DOHH2 (cell line): ENCODE data around the gene SH3TC2.

Experiments used
- H3F3A ChIP-seq: fragments of 200-600 bp; sonication (generic), shearing (Covaris generic); 2 replicates; pipeline ENCODE4 v1.6.0; 2016; ENCODE audit warnings: antibody characterized with exemption, mild to moderate bottlenecking; ENCODE audit not compliant: control insufficient read depth, insufficient read depth
- H3K27ac ChIP-seq: fragments of 200-600 bp; sonication (generic); 2 replicates; pipeline ENCODE4 v1.5.1; 2014; ENCODE audit warnings: low read depth, mild to moderate bottlenecking, low read length, moderate library complexity
- H3K27me3 ChIP-seq: fragments of 200-600 bp; sonication (generic); 2 replicates; pipeline ENCODE4 v1.6.1; 2014; ENCODE audit warnings: mild to moderate bottlenecking, low read length, mixed read lengths; ENCODE audit not compliant: control insufficient read depth
- H3K36me3 ChIP-seq: fragments of 200-600 bp; sonication (generic); 2 replicates; pipeline ENCODE4 v1.6.1; 2014; ENCODE audit warnings: mild to moderate bottlenecking, low read length, moderate library complexity, mixed read lengths; ENCODE audit not compliant: control insufficient read depth
- H3K4me1 ChIP-seq: fragments of 200-600 bp; sonication (generic); 2 replicates; pipeline ENCODE4 v1.6.1; 2014; ENCODE audit warnings: mild to moderate bottlenecking, low read length, mixed read lengths; ENCODE audit not compliant: control insufficient read depth
- H3K4me2 ChIP-seq: fragments of 200-600 bp; sonication (generic); 2 replicates; pipeline ENCODE4 v1.6.0; 2014; ENCODE audit warnings: mild to moderate bottlenecking, low read length, moderate library complexity
- H3K4me3 ChIP-seq: fragments of 200-600 bp; sonication (generic); 2 replicates; pipeline ENCODE4 v1.5.1; 2014; ENCODE audit warnings: mild to moderate bottlenecking, low read length, mixed read lengths
- H3K79me2 ChIP-seq: fragments of 200-600 bp; sonication (generic); 2 replicates; pipeline ENCODE4 v1.6.1; 2014; ENCODE audit warnings: mild to moderate bottlenecking, low read length, mixed read lengths; ENCODE audit not compliant: control insufficient read depth
- H3K9me2 ChIP-seq: fragments of 200-600 bp; sonication (generic); replicated peaks from 2 replicates; pipeline ENCODE4 v1.6.1; 2014; ENCODE audit warnings: mild to moderate bottlenecking, low read length, mixed read lengths; ENCODE audit not compliant: control insufficient read depth
- H3K9me3 ChIP-seq: fragments of 200-600 bp; sonication (generic); 2 replicates; pipeline ENCODE4 v1.6.1; 2014; ENCODE audit warnings: antibody characterized with exemption, low read length, mixed read lengths; ENCODE audit not compliant: control insufficient read depth, insufficient read depth
- H4K20me1 ChIP-seq: fragments of 200-600 bp; sonication (generic); 2 replicates; pipeline ENCODE4 v1.6.0; 2014; ENCODE audit warnings: low read depth, mild to moderate bottlenecking, antibody characterized with exemption, low read length, moderate library complexity; ENCODE audit not compliant: control insufficient read depth, insufficient read depth
- EZH2phosphoT487 ChIP-seq: fragments of 200-600 bp; sonication (generic); IDR thresholded peaks from 2 replicates; pipeline ENCODE4 v1.6.1; 2017; ENCODE audit warnings: borderline replicate concordance, mild to moderate bottlenecking, antibody characterized with exemption, low read length, moderate library complexity, mixed read lengths
- TF ChIP-seq, protein P1 (sequence below): fragments of 200-600 bp; sonication (generic); IDR thresholded peaks from one replicate; pipeline ENCODE4 v1.5.1; 2014; ENCODE audit warnings: antibody characterized with exemption, mild to moderate bottlenecking, low read depth, low read length; ENCODE audit not compliant: poor library complexity, severe bottlenecking

Gene SH3TC2

DNA sequence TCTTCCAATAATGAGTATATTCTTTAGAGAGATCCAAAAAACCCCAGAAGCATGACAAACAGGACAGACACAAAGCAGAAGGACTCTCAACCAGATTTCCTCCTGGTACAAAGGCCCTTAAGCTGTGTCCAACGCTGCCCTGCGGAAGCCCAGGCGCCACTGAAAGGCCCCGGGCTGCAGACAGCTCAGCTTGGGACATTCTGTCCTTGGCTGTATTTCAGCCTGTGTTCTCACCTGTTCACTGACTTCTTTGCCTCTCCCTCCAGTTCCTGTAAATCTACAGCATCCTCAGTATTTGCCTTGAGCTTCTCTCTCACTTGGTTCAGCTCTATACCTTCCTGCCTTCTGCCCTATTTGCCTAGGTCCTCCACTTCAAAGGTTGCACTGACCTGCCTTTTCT, 96.5 kb downstream of the SH3TC2 start:
- H3K4me1 ChIP-seq, result 0 out of 2 replicates have a peak, but pooled peaks cover 3% of the 10 kb centered on the region
- no peak for TF ChIP-seq EZH2phosphoT487
- TF ChIP-seq, protein P1, sequence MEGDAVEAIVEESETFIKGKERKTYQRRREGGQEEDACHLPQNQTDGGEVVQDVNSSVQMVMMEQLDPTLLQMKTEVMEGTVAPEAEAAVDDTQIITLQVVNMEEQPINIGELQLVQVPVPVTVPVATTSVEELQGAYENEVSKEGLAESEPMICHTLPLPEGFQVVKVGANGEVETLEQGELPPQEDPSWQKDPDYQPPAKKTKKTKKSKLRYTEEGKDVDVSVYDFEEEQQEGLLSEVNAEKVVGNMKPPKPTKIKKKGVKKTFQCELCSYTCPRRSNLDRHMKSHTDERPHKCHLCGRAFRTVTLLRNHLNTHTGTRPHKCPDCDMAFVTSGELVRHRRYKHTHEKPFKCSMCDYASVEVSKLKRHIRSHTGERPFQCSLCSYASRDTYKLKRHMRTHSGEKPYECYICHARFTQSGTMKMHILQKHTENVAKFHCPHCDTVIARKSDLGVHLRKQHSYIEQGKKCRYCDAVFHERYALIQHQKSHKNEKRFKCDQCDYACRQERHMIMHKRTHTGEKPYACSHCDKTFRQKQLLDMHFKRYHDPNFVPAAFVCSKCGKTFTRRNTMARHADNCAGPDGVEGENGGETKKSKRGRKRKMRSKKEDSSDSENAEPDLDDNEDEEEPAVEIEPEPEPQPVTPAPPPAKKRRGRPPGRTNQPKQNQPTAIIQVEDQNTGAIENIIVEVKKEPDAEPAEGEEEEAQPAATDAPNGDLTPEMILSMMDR, result no peak
- no peak overlapping the region for H3K27ac ChIP-seq

DNA sequence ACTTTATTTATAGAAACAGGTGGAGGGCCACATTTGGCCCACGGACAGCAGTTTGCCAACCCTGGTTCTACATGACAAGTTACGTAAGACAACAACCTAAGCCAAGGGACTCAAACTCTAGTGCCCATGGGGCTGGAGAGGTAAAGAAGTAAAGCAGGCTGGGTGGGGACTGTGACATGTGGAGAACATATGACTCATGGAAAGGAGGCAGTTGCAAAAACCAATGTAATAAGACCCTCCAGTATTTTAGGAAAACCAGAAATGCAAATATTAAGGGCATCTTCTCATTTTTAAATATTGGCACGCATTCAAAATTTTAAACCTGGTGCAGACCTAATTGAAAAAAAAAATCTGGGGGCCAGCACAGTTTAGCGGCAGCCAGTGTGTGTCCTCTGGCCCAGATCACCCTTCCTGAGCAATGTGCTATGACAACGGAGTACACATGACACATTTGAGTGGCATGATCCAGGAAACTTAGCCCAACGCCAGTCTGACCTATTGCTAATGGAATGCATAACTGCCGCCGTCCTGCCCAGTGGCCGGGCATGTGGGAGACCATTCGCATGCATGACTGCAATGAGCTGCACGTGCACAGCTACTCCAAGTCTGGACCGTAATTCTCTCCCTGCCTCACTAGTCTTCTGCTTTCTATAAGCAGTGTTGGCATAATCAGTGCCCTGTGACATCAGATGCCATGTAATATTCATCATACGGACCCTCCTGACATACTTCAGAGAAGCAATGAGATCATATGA, 97.2 kb downstream of the SH3TC2 start:
- H3K9me2 ChIP-seq, result no peaks in the 10 kb centered on the region
- 0 out of 2 replicates have a peak, but pooled peaks cover 3% of the 10 kb centered on the region for H3K4me1 ChIP-seq
- no peak overlapping the region for H3K4me2 ChIP-seq
- H3F3A ChIP-seq, result no peaks in the 10 kb centered on the region
- peaks cover 16% of the 10 kb centered on the region for H3K27me3 ChIP-seq
- H3K79me2 ChIP-seq, result no peaks in the 10 kb centered on the region
- no peaks in the 10 kb centered on the region for H3K9me3 ChIP-seq
- no peaks in the 10 kb centered on the region for H3K36me3 ChIP-seq
- no peaks in the 10 kb centered on the region for H4K20me1 ChIP-seq
- no peak overlapping the region for H3K4me3 ChIP-seq
- no peak overlapping the region for H3K27ac ChIP-seq
- TF ChIP-seq, protein P1, result no peak
- no peak for TF ChIP-seq EZH2phosphoT487

More for the DNA sequence above, 96.5 kb downstream of the SH3TC2 start:
- Histone ChIP-seq H4K20me1 (no peaks in the 10 kb centered on the region), H3K36me3 (no peaks in the 10 kb centered on the region), H3K9me2 (no peaks in the 10 kb centered on the region), H3K79me2 (no peaks in the 10 kb centered on the region), H3F3A (no peaks in the 10 kb centered on the region), H3K4me3 (no peak overlapping the region), H3K27me3 (peaks cover 13% of the 10 kb centered on the region), H3K9me3 (no peaks in the 10 kb centered on the region), H3K4me2 (no peak overlapping the region)

DNA sequence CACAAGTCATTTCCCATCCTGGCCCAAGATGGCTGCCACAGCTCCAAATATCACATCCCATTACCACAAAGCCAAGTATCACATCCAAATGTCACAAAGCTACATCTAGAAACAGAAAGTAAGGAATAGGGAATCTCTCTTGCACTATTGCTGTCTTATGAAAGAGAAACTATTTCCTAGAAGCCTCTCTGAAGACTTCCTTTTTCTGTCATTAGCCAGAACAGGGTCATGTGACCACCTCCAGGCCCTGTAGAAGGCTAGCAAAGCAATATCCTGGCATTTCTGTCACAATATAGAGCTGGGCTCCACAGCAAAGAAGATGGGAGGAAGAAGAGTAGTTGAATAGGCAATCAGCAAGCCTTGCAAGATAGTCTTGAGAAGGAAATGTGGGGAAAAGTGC, 99.2 kb downstream of the SH3TC2 start:
- no peaks in the 10 kb centered on the region for H4K20me1 ChIP-seq
- H3K4me3 ChIP-seq, result no peak overlapping the region
- TF ChIP-seq EZH2phosphoT487, result no peak
- TF ChIP-seq, protein P1, result no peak
- H3K4me2 ChIP-seq, result no peak overlapping the region
- no peaks in the 10 kb centered on the region for H3K36me3 ChIP-seq
- H3F3A ChIP-seq, result no peaks in the 10 kb centered on the region
- H3K27me3 ChIP-seq, result peaks cover 11% of the 10 kb centered on the region
- 0 out of 2 replicates have a peak, but pooled peaks cover 3% of the 10 kb centered on the region for H3K4me1 ChIP-seq
- H3K9me2 ChIP-seq, result no peaks in the 10 kb centered on the region
- H3K27ac ChIP-seq, result no peak overlapping the region
- no peaks in the 10 kb centered on the region for H3K79me2 ChIP-seq
- H3K9me3 ChIP-seq, result no peaks in the 10 kb centered on the region
